Cardiac fibroblast (primary cell): Measurements from ENCODE around the gene SYP.

Experiments
- DNase-seq, 2 donors: peaks; one replicate each; pipeline versions ENCODE4 v3.0.0 to v3.0.0-alpha.2; 2010; ENCODE audit warnings: low read depth in 2 of 2
- H3K4me3 ChIP-seq, 2 donors: replicated peaks in 1 of 2; 1 replicate in 1 of 2; 2 replicates in 1 of 2; pipeline ENCODE4 v1.5.1; 2011; ENCODE audit warnings: low read depth in 2 of 2, low read length in 2 of 2, mild to moderate bottlenecking in 2 of 2, moderate library complexity in 1 of 2
- TF ChIP-seq, protein P1 (sequence below): IDR thresholded peaks from one replicate; pipeline ENCODE4 v1.5.1; 2011; ENCODE audit warnings: low read depth, mild to moderate bottlenecking, low read length, inconsistent platforms

The SYP gene

DNA sequence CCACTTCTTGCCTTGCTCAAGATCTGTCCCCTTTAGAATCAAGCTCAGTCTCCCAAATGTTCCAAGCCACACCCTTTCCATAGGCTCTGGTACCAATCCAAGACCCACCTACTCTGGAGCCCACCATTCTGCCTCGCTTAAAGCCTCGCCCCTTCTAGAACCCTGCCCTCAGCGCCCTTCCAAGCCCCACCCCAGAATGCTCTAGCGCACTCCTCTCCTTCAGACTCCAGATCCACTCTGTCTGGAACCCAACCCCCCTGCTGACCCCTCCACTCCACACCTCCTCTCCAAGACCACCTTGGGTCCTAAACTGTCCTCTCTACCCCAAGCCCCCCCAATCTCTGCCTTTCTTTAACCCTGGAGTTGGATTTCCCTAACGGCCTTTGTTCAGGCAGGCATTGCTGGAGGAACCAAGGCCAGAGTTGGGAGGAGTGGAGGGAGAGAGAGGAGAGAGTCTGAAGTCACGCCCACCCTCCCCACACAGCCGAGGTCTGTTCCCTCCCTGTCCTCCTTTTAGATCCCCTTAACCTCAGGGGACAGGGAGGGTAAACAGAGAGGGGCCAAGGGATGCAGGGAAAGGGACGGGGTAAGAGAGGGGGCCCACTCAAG lies 11.4 kb downstream of the SYP start:
- DNase-seq = no peak
- no peak overlapping the region for H3K4me3 ChIP-seq
- TF ChIP-seq, protein P1, sequence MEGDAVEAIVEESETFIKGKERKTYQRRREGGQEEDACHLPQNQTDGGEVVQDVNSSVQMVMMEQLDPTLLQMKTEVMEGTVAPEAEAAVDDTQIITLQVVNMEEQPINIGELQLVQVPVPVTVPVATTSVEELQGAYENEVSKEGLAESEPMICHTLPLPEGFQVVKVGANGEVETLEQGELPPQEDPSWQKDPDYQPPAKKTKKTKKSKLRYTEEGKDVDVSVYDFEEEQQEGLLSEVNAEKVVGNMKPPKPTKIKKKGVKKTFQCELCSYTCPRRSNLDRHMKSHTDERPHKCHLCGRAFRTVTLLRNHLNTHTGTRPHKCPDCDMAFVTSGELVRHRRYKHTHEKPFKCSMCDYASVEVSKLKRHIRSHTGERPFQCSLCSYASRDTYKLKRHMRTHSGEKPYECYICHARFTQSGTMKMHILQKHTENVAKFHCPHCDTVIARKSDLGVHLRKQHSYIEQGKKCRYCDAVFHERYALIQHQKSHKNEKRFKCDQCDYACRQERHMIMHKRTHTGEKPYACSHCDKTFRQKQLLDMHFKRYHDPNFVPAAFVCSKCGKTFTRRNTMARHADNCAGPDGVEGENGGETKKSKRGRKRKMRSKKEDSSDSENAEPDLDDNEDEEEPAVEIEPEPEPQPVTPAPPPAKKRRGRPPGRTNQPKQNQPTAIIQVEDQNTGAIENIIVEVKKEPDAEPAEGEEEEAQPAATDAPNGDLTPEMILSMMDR = no peak

DNA sequence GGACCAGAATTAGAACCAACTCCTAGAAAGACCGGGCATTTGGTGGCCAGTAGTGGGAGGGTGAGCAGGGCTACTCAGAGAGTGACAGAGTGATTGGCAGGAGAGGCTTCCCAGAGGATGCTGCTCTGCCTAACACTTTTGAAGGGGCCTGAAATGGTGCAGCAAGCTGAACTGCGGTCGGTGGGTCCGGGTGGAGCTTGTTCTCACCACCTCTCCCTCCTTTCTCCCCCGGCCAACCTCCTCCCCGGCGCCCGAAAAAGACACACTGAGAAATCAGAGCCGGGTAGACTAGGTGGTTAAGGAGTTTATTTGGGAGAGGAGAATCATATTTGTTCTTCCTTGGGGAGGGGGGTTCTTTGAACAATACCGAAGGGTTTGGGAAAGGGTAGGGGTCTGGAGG lies 12.5 kb downstream of the SYP start:
- no peak for DNase-seq

DNA sequence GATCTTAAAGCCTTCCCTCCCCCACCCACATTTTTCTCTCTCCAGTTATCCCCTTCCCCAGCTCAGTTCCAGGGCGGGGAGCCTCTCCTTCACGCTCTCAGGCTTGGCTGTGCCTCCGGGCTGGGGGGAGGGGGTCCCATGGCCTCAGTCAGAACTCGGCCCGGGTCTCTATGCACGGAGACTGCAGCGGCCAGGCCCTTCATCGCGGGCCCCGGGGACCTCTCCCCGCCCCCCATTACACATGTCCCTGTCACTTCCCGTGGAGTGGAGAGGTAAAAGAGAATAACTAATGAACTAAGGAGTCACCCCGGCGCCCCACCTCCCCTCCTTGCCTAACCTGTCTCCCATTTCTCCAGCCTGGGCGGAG lies 13.0 kb downstream of the SYP start:
- no peak for DNase-seq
- no peak overlapping the region for H3K4me3 ChIP-seq
- TF ChIP-seq, protein P1 = no peak

More for the DNA sequence above, 12.5 kb downstream of the SYP start:
- H3K4me3 ChIP-seq = no peak overlapping the region
- TF ChIP-seq, protein P1 = no peak

DNA sequence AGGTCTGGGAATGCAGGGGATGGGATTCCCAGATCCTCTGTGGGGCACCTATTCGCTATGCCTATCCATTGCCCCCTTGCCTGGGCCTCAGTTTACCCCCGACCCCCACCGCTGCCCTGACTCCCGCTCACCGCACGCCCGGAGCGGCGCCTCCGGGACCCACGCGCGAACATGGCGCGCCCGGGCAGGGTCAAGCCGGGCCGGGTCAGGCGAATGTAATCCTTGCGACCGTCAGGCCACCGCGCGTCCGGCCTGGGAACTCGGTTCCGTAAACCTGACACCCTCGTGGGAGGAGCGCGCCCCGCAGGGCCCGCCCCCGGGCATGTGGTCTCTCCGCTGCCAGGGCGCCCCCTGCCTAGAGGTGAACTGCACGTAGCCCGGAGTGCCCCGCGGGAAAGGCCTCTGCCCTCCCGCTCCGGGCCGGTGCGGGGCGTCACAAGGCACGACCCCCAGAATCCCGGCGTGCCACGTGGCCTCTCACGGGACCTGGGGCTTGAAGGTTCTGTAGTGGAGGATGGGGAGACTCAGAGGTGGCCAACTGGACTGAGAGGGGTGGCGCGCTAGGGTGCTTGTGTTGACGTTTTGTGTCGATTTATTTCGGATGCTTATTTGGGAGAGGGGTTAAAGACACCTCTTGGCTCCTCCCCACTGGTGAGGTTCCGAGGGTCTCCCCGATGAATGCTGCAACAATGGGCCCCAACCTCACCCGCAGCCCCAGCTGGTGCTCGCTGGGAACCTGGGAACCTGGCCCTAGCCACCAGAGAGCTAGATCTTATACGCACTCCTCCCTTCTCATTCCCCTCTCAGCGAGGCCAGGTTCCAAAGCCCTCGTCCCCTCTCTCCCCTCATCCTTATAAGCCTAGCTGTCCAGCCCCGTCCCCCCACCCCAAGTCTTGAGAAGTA lies 13.6 kb downstream of the SYP start, which contains the start of gene PRICKLE3:
TSS of gene PRICKLE3 (minus strand) at position 249 of the 903 bp plus-strand sequence. CDS start at position 173, 76 bp downstream.
- TF ChIP-seq, protein P1 = peak; percentile 22
- peak; percentile 49 to 65 for DNase-seq
- H3K4me3 ChIP-seq = peak within 1 kb of the TSS; percentile 64 to 66

DNA sequence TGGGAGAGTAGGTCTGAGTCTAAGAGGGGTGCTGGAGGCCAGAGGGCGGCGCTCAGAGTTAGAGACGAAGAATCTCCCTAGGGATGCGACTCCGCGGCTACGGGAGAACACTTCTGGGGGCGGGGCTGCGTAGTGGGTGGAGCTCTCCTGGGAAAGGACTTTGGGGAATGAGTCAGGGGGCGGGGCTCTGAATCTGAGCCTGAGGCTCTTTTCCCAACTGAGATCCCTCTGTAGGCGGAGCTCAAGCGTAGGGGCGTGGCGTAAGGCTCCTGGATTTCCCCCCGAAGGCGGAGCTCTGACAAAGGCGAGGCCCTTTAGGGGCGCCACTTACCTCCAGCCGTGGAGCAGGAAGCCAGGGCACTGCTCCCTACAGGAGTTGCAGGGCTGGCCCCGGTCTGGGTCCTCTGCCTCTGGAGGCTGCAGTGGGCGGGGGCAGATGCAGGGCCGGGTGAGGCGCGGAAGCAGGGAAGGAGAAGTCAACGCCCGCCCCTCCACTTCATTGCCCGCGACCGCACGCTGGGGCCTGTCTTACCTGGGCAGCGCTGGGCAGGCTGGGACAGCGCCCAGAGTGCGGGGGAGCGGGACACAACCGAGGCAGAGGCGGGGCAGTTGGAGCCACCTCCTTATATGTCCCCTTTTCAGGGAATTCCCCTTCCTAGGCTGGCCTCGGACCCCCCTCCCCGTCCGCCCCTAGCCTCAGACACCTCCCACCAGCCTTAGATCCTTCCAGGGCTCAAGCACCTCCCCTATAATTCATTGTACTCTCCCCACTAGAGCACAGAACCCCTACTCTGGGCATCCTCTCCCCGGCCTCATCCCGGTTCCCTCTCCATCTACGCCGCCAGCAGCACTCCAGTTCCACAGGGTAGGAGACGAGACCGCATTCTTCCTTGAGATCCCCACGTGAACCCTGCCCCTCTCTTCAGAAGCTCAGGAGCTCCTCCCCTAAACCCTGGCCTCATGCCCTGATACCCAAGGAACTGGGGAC lies 15.4 kb downstream of the SYP start:
- DNase-seq = peak; percentile 92 to 93
- H3K4me3 ChIP-seq = peak overlapping the region; percentile 64 to 66

More for the DNA sequence above, 15.4 kb downstream of the SYP start:
- TF ChIP-seq, protein P1 = no peak
